Measurements from ENCODE around the gene SLC25A29. TPM values are rescaled to one million over a fixed set of nuclear protein-coding genes. Genes with fewer than 3 reads are reported as not detected.

SLC25A29 gene
- total and polyA plus RNA-seq, 2 of the 8 experiments (the other 6 are each of a cell fraction or from before 2014, with no cell fraction given) = 135 to 177 TPM

- Histone ChIP-seq H2BK20ac (ENCODE audit: low read length) (no peak overlapping the region), H3K23ac (ENCODE audit: insufficient read length) (no peak overlapping the region), H3K36me3 (ENCODE audit: control insufficient read depth in 2 of 4, insufficient read depth in 4 of 4, low read length in 3 of 4) (peaks cover 10 to 47% (median 17%) of the 10 kb centered on the region in 4 experiments; a peak in 6 of 8 replicates), H2AFZ (ENCODE audit: low read length) (no peak overlapping the region), H4K5ac (ENCODE audit: insufficient read length, low read depth, low read length) (no peak overlapping the region), H3K4me1 (replicated peaks in 1 of 4; ENCODE audit: control insufficient read depth in 3 of 4, insufficient read depth in 4 of 4, low read length in 3 of 4) (0 out of 7 replicates have a peak, but pooled peaks cover 0 to 4% (median 0%) of the 10 kb centered on the region in 4 experiments), H3K14ac (ENCODE audit: insufficient read length) (no peak overlapping the region), H4K8ac (ENCODE audit: extremely low read depth, insufficient read depth, low read length) (no peak overlapping the region), H3K18ac (ENCODE audit: extremely low read depth, low read length) (no peak overlapping the region), H3K56ac (replicated peaks; ENCODE audit: insufficient read length, low read depth, low read length) (no peak overlapping the region), H2BK120ac (replicated peaks; ENCODE audit: low read depth, low read length) (no peak overlapping the region), H3K27me3 (replicated peaks in 1 of 4; ENCODE audit: control insufficient read depth in 3 of 4, extremely low read depth in 1 of 4, insufficient read depth in 3 of 4, low read length in 3 of 4) (no peaks in the 10 kb centered on the region), H3K4me3 (ENCODE audit: extremely low read depth in 1 of 4, insufficient read depth in 2 of 4, low read depth in 3 of 4, low read length in 4 of 4) (no peak overlapping the region), H3K4ac (replicated peaks; ENCODE audit: insufficient read length, low read depth, low read length) (no peak overlapping the region), H2BK12ac (ENCODE audit: low read depth, low read length) (no peak overlapping the region; the same call in 1 of the 2 replicates), H2BK5ac (ENCODE audit: low read depth, low read length) (no peak overlapping the region), H3K27ac (ENCODE audit: low read depth, low read length) (no peak overlapping the region), H2BK15ac (ENCODE audit: low read length) (no peak overlapping the region), H2AK5ac (ENCODE audit: low read depth, low read length) (no peak overlapping the region), H3K79me2 (ENCODE audit: control insufficient read depth in 1 of 2, insufficient read depth in 2 of 2, low read length in 2 of 2) (no peaks in the 10 kb centered on the region), H3K79me1 (ENCODE audit: low read depth, low read length) (no peaks in the 10 kb centered on the region), H3K23me2 (ENCODE audit: low read depth, low read length) (no peaks in the 10 kb centered on the region), H3K4me2 (ENCODE audit: insufficient read depth in 1 of 2, low read depth in 2 of 2, low read length in 2 of 2) (no peak overlapping the region), H3K9ac (replicated peaks in 1 of 4; ENCODE audit: extremely low read depth in 1 of 4, low read depth in 3 of 4, low read length in 3 of 4) (no peak overlapping the region), H4K91ac (replicated peaks; ENCODE audit: insufficient read length, low read length) (no peak overlapping the region), H3K9me3 (ENCODE audit: insufficient read depth in 2 of 2, low read depth in 1 of 2, low read length in 1 of 2) (no peaks in the 10 kb centered on the region), H4K20me1 (replicated peaks in 1 of 2; ENCODE audit: control insufficient read depth in 1 of 2, insufficient read depth in 2 of 2, low read length in 2 of 2) (peaks cover 0 to 4% of the 10 kb centered on the region in 2 experiments)
- WGBS, 2 experiments (ENCODE audit: extremely low coverage in 1 of 2, insufficient coverage in 1 of 2, insufficient read length in 1 of 2, insufficient replicate concordance in 2 of 2, low coverage in 1 of 2, low lambda C conversion rate in 2 of 2, missing lambda C conversion rate in 1 of 2) = 95% methylated on average over 12 of the region's 12 CpGs; no CpG with 5 or more reads in 1 of the 2 experiments
- POLR2A ChIA-PET (ENCODE audit: partially characterized antibody) = interaction anchor here (0.8 to 14.6 kb wide), 10 partner anchors 8 to 45 kb away, joined by 3 to 129 read pairs (median 4); a partner anchor contains a TSS
- DNase-seq (ENCODE audit: low read depth in 1 of 2, low spot score in 2 of 2) = no peak
- CTCF ChIA-PET (ENCODE audit: partially characterized antibody) = interaction anchor here (0.8 to 0.9 kb wide), 2 partner anchors 15 to 40 kb away, joined by 4 read pairs; no protein-coding TSS in a partner anchor
- no peak for TF ChIP-seq PHF8 (conservative IDR thresholded peaks at IDR 0.05; ENCODE audit: low read depth, low read length)
- TF ChIP-seq CREB1 (IDR thresholded peaks at IDR 0.05) = no peak
- TF ChIP-seq NRF1 (IDR thresholded peaks at IDR 0.05; ENCODE audit: low read depth, low read length) = no peak
- TF ChIP-seq POLR2AphosphoS5 (IDR thresholded peaks at IDR 0.05; ENCODE audit: low read depth, low read length) = no peak
- no peak for TF ChIP-seq RFX5 (IDR thresholded peaks at IDR 0.05; ENCODE audit: borderline replicate concordance, low read depth, low read length)
- no peak for TF ChIP-seq CTBP2 (IDR thresholded peaks at IDR 0.05; ENCODE audit: borderline replicate concordance, insufficient read depth, insufficient read length, low read length)
- TF ChIP-seq TEAD4 (IDR thresholded peaks at IDR 0.05; ENCODE audit: low read depth, low read length) = no peak
- no peak for TF ChIP-seq RBBP5 (IDR thresholded peaks at IDR 0.05; ENCODE audit: borderline replicate concordance, low read depth, low read length)
- no peak for FAIRE-seq
These were observed 28.7 kb upstream of the SLC25A29 start for GRCh38 chr14:100334904-100335303.

Measured in H1 (cell line).